ENCODE results near the gene SLC15A3. TPM values are rescaled to one million over a fixed set of nuclear protein-coding genes. Genes with fewer than 3 reads are reported as not detected.

Gene SLC15A3
- polyA plus RNA-seq, 3 donors = 27.1 to 121 (median 35.0) TPM

DNA sequence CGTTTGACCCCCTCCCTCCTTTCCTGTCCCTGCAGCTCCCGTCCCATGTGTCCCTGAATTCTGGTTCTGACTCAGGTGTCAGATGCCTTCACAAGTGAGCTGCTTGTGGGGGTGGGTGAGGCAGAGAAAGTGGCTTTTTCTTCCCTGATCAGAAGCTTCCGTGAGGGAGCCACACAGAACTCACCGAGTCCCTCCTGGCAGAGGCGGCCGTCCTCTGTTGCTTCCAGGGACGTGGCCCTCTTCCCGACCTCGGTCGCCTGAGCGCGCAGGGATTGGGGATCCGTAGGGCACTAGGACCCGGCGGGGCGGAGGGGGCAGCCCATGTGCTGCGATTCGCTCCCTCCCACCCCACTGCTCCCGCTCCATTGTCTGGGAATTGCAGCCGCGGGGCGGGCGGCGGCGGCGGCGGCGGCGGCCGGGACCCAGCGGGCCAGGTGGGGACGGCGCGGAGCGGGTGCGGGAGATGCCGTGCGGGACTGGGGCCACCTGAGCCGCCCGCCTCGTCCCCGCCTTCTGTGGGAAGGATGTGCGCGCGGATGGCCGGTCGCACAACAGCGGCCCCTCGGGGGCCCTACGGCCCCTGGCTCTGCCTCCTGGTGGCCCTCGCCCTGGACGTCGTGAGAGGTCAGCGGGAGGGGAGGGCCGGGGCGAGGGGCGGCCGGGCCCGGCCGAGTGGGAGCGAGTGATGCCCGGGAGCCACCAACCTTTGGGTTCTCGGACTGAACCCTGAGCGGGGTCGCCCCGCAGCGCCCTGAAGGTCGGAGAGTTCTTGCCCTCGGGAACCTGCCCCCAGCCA lies 27.7 kb downstream of the SLC15A3 start, which contains the start of gene TMEM132A:
Gene TMEM132A (plus strand): TSS at position 351 of the 796 bp plus-strand sequence. CDS start 174 bp downstream, at position 525.
- Histone ChIP-seq H3K4me3 (replicated peaks in 1 of 3; ENCODE audit: low read depth in 2 of 3, low read length in 3 of 3) (peak within 1 kb of the TSS in 1 of 3 experiments; percentile 56), H3K4me1 (ENCODE audit: control insufficient read depth in 1 of 2, insufficient read depth in 2 of 2, low read length in 2 of 2) (peaks cover 25% of the 10 kb centered on the region in 2 donors), H3K9ac (ENCODE audit: insufficient read depth, low read length, poor library complexity, severe bottlenecking) (no peak within 1 kb of the TSS), H3K9me3 (replicated peaks in 1 of 2; ENCODE audit: control insufficient read depth in 1 of 2, insufficient read depth in 1 of 2, low read length in 2 of 2) (peaks cover 0 to 9% of the 10 kb centered on the region in 2 donors), H4K20me1 (ENCODE audit: insufficient read depth, low read length) (peaks cover 4% of the 10 kb centered on the region), H3K4me2 (replicated peaks; ENCODE audit: extremely low read depth, low read length, poor library complexity, severe bottlenecking) (peak within 1 kb of the TSS; percentile 74), H3K79me2 (ENCODE audit: insufficient read depth, low read length) (peaks cover 6% of the 10 kb centered on the region), H2AFZ (ENCODE audit: insufficient read depth, low read depth, low read length, poor library complexity, severe bottlenecking) (peak within 1 kb of the TSS; percentile 30), H3K27ac (ENCODE audit: low read depth in 1 of 2, low read length in 2 of 2) (no peak within 1 kb of the TSS), H3K27me3 (ENCODE audit: control insufficient read depth in 2 of 2, insufficient read depth in 2 of 2, low read length in 2 of 2) (peaks cover 25 to 46% of the 10 kb centered on the region in 2 donors), H3K36me3 (replicated peaks in 1 of 2; ENCODE audit: control insufficient read depth in 1 of 2, insufficient read depth in 2 of 2, low read length in 2 of 2) (peaks cover 30 to 39% of the 10 kb centered on the region in 2 donors)
- TF ChIP-seq, protein P1, sequence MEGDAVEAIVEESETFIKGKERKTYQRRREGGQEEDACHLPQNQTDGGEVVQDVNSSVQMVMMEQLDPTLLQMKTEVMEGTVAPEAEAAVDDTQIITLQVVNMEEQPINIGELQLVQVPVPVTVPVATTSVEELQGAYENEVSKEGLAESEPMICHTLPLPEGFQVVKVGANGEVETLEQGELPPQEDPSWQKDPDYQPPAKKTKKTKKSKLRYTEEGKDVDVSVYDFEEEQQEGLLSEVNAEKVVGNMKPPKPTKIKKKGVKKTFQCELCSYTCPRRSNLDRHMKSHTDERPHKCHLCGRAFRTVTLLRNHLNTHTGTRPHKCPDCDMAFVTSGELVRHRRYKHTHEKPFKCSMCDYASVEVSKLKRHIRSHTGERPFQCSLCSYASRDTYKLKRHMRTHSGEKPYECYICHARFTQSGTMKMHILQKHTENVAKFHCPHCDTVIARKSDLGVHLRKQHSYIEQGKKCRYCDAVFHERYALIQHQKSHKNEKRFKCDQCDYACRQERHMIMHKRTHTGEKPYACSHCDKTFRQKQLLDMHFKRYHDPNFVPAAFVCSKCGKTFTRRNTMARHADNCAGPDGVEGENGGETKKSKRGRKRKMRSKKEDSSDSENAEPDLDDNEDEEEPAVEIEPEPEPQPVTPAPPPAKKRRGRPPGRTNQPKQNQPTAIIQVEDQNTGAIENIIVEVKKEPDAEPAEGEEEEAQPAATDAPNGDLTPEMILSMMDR (IDR thresholded peaks at IDR 0.05) = no peak
- Mint-ChIP-seq H3K4me3 (peak within 1 kb of the TSS; percentile 34 to 83), H3K4me1 (peaks cover 19% of the 10 kb centered on the region), H3K27ac (peak within 1 kb of the TSS in 2 of 7 donors; percentile 32 to 64), H3K36me3 (peaks cover 40 to 43% of the 10 kb centered on the region in 2 donors), H3K9me3 (peaks cover 0 to 10% (median 4%) of the 10 kb centered on the region in 7 donors), H3K27me3 (ENCODE audit: low read depth in 3 of 3) (peaks cover 45 to 60% (median 53%) of the 10 kb centered on the region in 3 donors)
- intact Hi-C loops (cut with micrococcal nuclease) = no loop called here
- no peak for DNase-seq
- 2% methylated on average over 64 of the region's 69 CpGs for WGBS (ENCODE audit: insufficient coverage)

- Histone ChIP-seq H4K20me1 (ENCODE audit: insufficient read depth, low read length) (peaks cover 8% of the 10 kb centered on the region), H3K4me2 (replicated peaks; ENCODE audit: extremely low read depth, low read length, poor library complexity, severe bottlenecking) (peak overlapping the region; percentile 74), H3K4me1 (ENCODE audit: control insufficient read depth in 1 of 2, insufficient read depth in 2 of 2, low read length in 2 of 2) (peaks cover 30 to 31% of the 10 kb centered on the region in 2 donors), H3K9ac (ENCODE audit: insufficient read depth, low read length, poor library complexity, severe bottlenecking) (no peak overlapping the region), H3K4me3 (replicated peaks in 1 of 3; ENCODE audit: low read depth in 2 of 3, low read length in 3 of 3) (peak overlapping the region in 1 of 3 experiments; percentile 56), H3K9me3 (replicated peaks in 1 of 2; ENCODE audit: control insufficient read depth in 1 of 2, insufficient read depth in 1 of 2, low read length in 2 of 2) (peaks cover 0 to 9% of the 10 kb centered on the region in 2 donors), H2AFZ (ENCODE audit: insufficient read depth, low read depth, low read length, poor library complexity, severe bottlenecking) (no peak overlapping the region), H3K79me2 (ENCODE audit: insufficient read depth, low read length) (peaks cover 9% of the 10 kb centered on the region), H3K36me3 (replicated peaks in 1 of 2; ENCODE audit: control insufficient read depth in 1 of 2, insufficient read depth in 2 of 2, low read length in 2 of 2) (peaks cover 30 to 39% of the 10 kb centered on the region in 2 donors), H3K27ac (ENCODE audit: low read depth in 1 of 2, low read length in 2 of 2) (no peak overlapping the region), H3K27me3 (ENCODE audit: control insufficient read depth in 2 of 2, insufficient read depth in 2 of 2, low read length in 2 of 2) (peaks cover 25 to 45% of the 10 kb centered on the region in 2 donors)
- no peak for DNase-seq
- TF ChIP-seq, protein P1 (IDR thresholded peaks at IDR 0.05) = no peak
- 79% methylated on average over 5 of the region's 6 CpGs for WGBS (ENCODE audit: insufficient coverage)
- intact Hi-C loops (cut with micrococcal nuclease) = no loop called here
- Mint-ChIP-seq H3K27me3 (ENCODE audit: low read depth in 3 of 3) (peaks cover 45 to 56% (median 50%) of the 10 kb centered on the region in 3 donors), H3K4me1 (peaks cover 25% of the 10 kb centered on the region), H3K27ac (peak overlapping the region in 1 of 7 donors; percentile 64), H3K9me3 (peaks cover 0 to 10% (median 4%) of the 10 kb centered on the region in 7 donors), H3K36me3 (peaks cover 40 to 43% of the 10 kb centered on the region in 2 donors), H3K4me3 (peak overlapping the region; percentile 34 to 83)
These were observed 28.2 kb downstream of the SLC15A3 start for GRCh38 chr11:60923800-60924109.

All from CD14-positive monocyte (primary cell).